GM18520 (cell line): ENCODE data around the gene PRPF40A.
"Not testable (repeated sequence)": the region's sequence is repeated elsewhere in the genome, so short reads cannot be mapped to it uniquely, and the experiment has no call there.

Source experiments
- ATAC-seq: cut with Tn5 transposase; IDR thresholded peaks from one replicate; pipeline ENCODE4 v1.9.1; 2021; ENCODE audit not compliant: unreplicated experiment

PRPF40A gene

GRCh38 chr2:152717228-152718075 lies at the start of gene PRPF40A:
TSS of gene PRPF40A (minus strand) at chr2:152717461. CDS start at chr2:152717439, 22 bp downstream.
- ATAC-seq: peak; percentile 72

- ATAC-seq: no peak
These were observed 49.7 kb upstream of the PRPF40A start for GRCh38 chr2:152766928-152767327.

- ATAC-seq: no peak
These were observed 46.4 kb upstream of the PRPF40A start for GRCh38 chr2:152763651-152764050.

DNA sequence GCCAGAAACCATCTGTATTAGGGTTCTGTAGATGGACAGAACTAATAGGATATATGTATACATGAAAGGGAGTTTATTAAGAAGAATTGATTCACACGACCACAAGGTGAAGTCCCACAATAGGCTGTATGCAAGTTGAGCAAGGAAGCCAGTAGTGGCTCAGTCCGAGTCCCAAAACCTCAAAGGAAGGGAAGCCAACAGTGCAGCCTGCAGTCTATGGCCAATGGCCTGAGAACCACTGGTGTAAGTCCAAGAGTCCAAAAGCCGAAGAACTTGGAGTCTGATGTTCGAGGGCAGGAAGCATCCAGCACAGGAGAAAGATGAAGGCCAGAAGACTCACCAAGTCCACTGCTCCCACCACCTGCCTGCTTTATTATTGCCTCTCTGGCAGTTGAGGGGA lies 45.9 kb upstream of the PRPF40A start:
- ATAC-seq: not testable (repeated sequence)

GRCh38 chr2:152762202-152762601 lies 44.9 kb upstream of the PRPF40A start:
- ATAC-seq: no peak

- ATAC-seq: no peak
These were observed 44.0 kb upstream of the PRPF40A start for GRCh38 chr2:152761214-152761613.

DNA sequence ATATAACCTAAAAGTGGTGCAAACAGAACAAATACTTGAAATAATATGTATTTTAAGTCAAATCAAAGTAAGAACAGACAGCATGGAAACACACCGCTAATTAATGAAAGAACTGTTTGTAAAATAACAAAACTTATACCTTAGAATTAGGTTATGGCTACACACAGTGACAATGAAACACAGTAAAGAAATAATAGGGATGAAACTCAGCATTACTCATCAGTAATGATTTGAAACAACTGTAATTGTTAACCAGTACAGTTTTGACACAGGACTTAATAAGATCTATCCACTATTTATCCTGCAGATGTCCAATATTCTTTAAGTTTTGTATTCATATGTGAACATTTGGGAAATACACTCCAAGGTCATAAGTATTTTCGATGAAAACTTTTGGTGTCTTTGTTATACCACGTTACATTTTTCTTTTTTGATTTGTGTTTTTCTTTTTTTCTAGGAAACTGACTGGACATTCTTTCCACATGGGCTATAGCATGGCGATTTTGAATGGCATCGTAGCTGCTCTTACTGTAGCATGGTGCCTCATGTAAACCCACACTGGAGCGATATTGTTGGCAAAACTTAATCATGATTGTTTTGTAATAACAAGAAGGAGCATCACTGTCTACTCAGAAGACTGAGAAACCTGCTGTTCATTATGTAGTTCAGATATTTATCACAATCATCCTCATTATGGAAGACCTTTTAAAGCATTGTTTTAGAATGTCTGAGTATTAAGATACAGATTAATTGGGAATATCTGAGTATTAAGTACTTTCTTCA lies 42.2 kb upstream of the PRPF40A start:
- no peak for ATAC-seq

DNA sequence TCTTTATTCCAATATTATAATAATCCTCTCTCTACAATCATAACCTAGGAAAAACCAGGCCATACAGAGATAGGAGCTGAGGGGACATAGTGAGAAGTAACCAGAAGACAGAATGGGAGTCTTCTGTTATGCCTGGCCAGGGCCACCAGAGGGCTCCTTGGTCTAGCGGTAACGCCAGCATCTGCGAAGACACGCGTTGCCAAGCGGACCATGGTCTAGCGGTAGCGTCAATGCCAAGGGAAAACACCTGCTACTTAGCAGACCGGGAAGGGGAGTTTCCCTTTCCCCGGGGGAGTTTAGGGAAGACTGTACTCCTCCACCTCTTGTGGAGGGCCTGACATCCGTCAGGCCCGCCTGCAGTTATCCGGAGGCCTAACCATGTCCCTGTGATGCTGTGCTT lies 37.8 kb upstream of the PRPF40A start:
- no peak for ATAC-seq

DNA sequence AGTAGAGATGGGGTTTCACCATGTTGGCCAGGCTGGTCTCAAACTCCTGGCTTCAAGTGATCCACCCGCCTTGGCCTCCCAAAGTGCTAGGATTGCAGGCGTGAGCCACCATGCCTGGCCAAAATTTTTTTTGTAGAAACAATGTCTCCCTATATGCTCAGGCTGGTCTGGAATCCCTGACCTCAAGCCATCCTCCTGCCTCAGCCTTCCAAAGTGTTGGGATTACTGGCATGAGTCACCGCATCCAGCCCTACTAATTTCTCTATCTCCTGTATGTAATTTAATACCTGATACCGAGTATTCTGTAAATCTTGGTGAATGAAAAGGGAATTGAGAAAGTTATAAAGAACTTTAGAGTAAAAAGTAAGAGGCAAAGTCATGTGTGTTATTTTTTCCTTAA lies 30.5 kb upstream of the PRPF40A start:
- not testable (repeated sequence) for ATAC-seq

DNA sequence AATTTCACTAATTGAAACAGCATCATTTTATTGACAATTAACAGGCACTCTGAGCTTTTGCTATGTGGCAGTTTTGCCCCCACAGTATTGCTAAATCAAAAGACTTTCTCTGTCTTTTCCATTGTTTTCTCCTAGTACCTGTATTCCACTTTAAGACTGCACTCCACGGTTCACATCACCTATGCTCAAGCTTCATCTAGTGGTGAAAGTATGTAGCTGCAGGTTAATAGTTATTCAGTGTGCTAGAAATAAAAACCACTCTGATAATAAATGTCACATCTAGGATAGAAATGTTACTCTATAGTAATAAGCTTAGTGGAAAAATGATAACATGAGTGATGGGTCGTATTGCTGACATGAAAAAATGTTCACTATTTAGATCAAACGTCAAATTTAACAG lies 25.7 kb upstream of the PRPF40A start:
- ATAC-seq: no peak

DNA sequence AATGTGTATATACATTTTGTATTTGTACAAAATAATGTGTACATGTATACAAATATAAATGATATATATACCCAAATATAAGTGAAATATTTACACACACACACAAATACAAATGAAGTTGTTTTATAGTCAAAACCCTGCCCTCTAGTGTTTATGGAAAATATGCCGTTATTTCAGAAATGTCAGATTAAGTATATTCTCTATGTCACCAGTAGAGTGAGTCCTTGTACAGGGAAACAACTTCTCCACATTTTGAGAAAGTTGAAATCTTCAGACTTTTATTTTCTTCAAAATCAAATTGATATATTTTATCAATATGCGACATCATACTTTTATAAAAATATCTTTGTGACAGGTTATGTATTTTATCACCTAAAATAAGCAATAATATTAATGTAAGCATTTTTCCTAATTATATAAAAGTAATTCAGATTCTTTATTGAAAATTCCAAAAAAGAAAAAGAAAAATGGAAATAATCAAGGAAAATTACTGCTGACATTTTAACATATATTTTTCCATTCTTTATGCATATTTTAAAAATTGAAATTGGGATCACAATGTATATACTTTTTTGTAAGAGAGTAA lies 23.6 kb upstream of the PRPF40A start:
- peak; percentile 91 for ATAC-seq

DNA sequence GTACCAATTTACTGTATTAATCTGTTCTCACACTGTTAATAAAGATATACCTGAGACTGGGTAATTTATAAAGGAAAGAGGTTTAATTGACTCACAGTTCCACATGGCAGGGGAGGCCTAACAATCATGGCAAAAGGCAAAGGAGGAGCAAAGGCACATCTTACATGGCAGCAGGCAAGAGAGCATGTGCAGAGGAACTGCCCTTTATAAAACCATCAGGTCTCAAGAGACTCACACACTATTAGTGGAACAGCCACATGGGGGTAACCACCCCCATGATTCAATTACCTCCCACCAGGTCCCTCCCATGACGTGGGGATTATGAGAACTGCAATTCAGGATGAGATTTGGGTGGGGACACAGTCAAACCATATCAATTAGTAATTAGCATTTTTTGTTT lies 22.4 kb upstream of the PRPF40A start:
- ATAC-seq: not testable (repeated sequence)

- ATAC-seq: no peak
These were observed 21.2 kb upstream of the PRPF40A start for GRCh38 chr2:152738438-152738837.

GRCh38 chr2:152737509-152737908 lies 20.2 kb upstream of the PRPF40A start:
- not testable (repeated sequence) for ATAC-seq

DNA sequence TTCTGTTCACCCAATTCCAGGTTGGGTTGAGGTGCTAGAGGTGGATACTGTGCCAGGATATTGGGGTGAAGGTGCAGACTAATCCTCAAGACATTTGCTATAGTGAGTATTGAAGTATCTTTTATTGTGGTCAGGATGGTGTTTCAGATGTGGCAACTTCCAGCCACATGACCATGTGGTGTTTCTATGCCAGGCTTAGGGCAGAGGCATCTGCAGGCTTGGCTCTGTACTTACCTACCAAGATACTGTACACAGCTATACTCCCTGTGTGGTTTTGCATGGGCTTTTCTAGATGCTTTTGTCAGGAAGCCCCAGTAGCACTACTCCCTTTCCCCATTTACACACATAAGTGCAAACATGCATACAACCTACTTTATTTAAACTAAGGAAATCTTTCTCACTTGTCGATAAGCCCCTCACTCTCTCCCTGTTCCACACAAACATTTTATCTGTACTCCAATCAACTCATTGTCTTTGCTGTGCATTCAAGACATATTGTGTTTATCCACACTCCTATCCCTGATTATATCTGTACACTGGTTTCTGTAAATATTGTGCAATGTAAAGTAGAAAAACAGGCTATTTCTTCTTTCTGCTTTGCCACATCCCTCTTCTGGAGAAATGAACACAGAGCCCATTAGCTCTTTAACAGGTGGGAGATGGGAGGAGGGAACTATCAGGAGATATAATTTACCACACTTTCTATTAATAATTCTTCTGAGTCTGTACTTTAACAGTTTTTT lies 13.5 kb upstream of the PRPF40A start:
- ATAC-seq: peak; percentile 86

- peak; percentile 37 for ATAC-seq
These were observed 12.6 kb upstream of the PRPF40A start for GRCh38 chr2:152729844-152730243.

- ATAC-seq: no peak
These were observed 6.7 kb upstream of the PRPF40A start for GRCh38 chr2:152723918-152724317.

DNA sequence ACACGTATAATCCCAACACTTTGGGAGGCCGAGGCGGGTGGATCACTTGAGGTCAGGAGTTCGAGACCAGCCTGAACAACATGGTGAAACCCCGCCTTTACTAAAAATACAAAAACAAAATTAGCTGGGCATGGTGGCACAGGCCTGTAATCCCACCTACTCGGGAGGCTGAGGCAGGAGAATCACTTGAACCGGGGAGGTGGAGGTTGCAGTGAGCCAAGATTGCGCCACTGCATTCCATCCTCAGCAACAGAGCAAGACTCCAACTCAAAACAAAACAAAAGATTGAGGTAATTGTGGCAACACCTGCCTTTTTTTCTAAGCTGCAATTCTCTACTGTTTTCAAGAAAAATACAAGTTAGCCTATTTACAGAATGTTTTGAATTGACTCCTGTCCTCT lies 5.4 kb upstream of the PRPF40A start:
- ATAC-seq: not testable (repeated sequence)

GRCh38 chr2:152720794-152721193 lies 3.5 kb upstream of the PRPF40A start:
- no peak for ATAC-seq

GRCh38 chr2:152718909-152719645 lies 1.8 kb upstream of the PRPF40A start:
- peak; percentile 17 for ATAC-seq
